D341Med (cell line): ENCODE results near the gene ADCY9.
"Not testable (repeated sequence)": the region's sequence is repeated elsewhere in the genome, so short reads cannot be mapped to it uniquely, and the experiment has no call there.

Experiments
- DNase-seq: peaks from one replicate; pipeline ENCODE4 v3.0.0; 2012; ENCODE audit warnings: low spot score

The ADCY9 gene

DNA sequence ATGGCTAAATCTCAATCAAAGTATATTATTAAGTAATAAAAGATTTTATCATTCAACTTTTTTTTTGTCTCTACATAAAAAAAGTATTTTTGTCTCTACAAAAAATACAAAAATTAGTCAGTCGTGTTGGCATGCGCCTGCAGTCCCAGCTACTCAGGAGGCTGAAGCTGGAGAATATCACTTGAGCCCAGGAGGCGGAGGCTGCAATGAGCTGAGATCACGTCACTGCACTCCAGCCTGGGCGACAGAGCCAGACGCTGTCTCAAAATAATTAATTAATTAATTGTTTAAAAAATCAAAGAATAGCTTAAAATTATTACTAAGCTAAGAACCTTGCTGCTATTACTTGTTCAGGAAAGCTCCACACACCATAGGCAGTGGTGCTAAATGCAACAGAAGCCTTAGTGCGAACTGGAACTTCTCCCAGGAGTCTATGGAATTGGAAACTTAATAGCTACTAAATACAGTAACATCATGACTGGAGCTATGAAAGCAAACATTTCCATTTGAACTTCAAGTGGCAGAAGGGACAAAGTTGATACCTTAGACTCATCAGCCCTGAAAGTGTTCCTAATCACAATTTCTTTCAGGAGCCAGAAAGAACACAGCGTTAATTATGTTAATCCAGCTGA, 22.6 kb downstream of the ADCY9 start:
- no peak for DNase-seq

- no peak for DNase-seq
These were observed 23.5 kb downstream of the ADCY9 start for GRCh38 chr16:4092547-4093265.

DNA sequence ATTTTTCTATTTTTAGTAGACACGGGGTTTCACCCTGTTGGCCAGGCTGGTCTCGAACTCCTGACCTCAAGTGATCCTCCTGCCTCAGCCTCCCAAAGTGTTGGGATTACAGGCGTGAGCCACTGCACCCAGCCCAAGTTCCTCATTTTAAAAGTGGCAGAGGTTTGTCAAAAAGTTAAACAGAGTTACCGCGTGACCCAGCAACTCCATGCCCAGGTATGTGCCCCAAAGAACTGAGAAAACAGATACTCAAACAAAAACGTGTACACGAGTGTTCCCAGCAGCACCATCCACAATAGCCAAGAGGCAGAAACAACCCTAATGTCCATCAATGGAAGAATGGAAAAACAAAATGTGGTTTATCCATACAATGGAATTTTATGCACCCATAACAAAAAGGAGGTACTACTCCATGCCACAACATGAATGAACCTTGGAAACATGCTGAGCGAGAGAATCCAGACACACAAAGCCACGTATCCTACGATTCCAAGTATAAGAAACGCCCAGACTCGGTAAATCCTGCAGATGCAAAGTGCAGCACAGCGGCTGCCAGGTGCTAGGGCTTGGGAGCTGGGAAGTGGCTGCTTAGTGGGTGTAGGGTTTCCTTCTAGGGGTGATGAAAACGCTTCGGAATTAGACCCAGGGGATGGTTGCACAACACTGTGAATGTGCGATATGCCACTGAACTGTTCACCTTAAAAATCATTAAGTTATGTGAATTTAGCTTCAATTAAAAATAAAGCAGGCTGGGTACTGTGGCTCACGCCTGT, 24.8 kb downstream of the ADCY9 start:
- no peak for DNase-seq

DNA sequence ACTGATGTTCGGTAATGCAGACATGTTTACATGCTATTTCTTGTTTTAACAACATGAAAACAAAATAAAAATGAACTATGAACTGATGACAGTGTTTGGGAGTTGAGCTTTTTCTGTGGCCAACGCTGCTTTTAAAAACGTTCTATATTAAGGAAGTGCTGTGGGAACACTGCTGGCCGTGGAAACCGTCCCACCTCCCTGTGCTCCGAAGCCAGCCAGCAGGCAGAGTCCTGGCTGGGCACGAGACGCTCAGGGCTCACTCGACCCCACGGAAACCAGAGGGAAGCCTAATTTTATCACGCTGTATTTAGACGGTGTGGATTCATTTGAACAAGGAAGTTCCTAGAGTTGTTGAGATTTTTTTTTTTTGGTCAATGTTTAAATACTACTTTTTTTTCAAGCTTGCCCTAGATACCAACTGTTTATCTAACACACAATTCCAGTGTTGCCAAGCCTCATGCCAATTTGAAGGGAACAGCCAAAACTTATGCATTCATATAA, 25.8 kb downstream of the ADCY9 start:
- no peak for DNase-seq

GRCh38 chr16:4089811-4090301, 26.4 kb downstream of the ADCY9 start:
- DNase-seq, result no peak

DNA sequence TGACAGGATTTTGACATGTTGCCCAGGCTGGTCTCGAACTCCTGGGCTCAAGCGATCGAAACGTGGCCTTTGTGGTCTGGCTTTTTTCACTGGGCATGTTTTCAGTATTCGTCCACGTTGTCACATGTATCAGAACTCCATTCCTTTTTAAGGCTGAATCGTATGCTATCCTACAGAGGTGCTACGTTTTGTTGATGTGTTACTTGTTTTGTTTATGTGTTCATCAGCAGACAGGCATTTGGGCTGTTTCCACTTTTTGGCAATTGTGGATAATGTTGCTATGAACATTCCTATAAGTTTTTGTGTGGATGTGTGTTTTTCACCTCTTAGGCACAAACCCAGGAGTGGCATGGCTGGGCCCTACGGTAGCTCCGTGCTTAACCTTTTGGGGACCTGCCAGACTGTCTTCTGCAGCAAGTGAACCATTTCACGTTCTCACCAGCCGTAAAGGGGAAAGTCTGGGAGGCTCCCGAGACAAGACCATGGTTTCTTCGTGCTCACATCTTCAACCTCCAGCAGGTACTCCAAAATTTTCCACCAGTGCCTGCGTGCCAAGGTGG, 26.9 kb downstream of the ADCY9 start:
- DNase-seq, result no peak

GRCh38 chr16:4087990-4088577, 28.2 kb downstream of the ADCY9 start:
- no peak for DNase-seq

GRCh38 chr16:4087099-4087885, 28.9 kb downstream of the ADCY9 start:
- no peak for DNase-seq

DNA sequence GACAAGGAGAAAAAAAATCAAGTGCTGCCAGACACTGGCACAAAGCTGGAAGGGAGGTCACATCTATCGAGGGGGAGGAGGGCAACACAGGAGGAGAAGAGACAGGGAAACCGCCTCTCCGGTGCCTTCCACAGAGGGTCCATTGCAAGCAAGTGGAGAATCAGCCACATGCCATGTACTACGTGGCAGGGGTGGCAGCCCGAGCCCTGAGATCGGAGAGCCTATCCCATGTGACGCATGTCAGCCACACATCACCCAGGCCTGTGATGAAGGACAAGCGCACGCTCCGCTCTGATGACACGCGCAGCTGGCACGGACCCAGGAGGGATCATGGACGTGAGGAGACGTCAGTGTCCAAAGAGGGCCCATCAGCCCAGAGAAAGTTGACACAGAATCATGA, 30.1 kb downstream of the ADCY9 start:
- DNase-seq, result no peak

- DNase-seq, result no peak
These were observed 30.8 kb downstream of the ADCY9 start for GRCh38 chr16:4085405-4085970.

GRCh38 chr16:4083347-4083870, 32.8 kb downstream of the ADCY9 start:
- DNase-seq, result no peak

- no peak for DNase-seq
These were observed 33.7 kb downstream of the ADCY9 start for GRCh38 chr16:4082474-4083044.

DNA sequence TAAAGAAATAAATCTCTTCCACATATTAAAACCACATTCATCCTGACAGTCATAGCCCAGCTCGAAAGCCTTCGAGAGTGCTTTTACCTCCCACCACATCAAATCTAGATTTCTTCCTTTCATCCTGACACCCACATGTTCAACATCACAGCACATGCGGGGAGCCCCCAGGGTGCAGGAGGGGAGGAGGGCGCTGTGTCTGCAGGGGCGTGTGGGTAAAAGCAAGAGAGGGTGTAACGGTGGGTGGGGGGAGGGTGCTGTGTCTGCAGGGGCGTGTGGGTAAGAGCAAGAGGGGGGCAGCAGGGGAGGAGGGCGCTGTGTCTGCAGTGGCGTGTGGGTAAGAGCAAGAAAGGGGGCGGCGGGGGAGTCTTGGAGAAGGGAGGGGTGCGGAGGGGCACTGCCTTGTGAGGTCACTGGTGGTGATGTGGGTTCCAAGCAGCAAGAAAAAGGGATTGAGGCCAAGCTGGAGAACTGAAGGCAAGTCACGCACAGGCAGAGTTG, 34.7 kb downstream of the ADCY9 start:
- no peak for DNase-seq

- no peak for DNase-seq
These were observed 35.2 kb downstream of the ADCY9 start for GRCh38 chr16:4081047-4081446.

DNA sequence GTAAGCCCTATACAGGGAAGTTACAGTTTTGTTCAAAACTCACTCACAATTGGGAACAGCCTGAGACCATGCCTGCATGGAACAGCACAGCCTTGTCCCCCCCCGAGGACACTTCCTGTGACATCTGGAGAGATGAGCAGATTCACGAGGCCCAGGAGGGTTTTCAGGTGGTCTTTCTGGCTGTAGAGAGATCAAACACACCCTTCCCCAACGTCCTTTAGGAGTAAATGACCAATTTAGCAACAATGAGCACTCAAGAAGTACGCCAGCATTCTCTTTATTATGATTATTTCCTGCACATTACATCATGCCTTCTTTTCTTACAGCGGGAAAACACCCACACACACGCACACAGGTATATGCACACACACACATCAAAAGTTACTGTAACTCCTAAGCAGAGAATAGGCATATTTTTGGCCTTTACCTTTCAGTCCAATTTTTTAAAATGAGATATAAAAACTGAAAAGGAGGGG, 39.0 kb downstream of the ADCY9 start:
- DNase-seq, result no peak

- no peak for DNase-seq
These were observed 40.7 kb downstream of the ADCY9 start for GRCh38 chr16:4075534-4075933.

DNA sequence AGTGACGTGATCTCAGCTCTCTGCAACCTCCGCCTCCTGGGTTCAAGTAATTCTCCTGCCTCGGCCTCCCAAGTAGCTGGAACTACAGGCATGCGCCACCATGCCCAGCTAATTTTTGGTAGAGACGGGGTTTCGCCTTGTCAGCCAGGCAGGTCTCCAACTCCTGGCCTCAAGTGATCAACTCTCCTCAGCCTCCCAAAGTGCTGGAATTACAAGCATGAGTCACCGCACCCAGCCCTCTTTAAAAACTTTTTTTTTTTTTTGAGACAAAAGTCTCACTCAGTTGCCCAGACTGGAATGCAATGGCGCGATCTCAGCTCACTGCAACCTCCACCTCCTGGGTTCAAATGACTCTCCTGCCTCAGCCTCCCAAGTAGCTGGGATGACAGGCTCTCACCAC, 43.1 kb downstream of the ADCY9 start:
- not testable (repeated sequence) for DNase-seq

DNA sequence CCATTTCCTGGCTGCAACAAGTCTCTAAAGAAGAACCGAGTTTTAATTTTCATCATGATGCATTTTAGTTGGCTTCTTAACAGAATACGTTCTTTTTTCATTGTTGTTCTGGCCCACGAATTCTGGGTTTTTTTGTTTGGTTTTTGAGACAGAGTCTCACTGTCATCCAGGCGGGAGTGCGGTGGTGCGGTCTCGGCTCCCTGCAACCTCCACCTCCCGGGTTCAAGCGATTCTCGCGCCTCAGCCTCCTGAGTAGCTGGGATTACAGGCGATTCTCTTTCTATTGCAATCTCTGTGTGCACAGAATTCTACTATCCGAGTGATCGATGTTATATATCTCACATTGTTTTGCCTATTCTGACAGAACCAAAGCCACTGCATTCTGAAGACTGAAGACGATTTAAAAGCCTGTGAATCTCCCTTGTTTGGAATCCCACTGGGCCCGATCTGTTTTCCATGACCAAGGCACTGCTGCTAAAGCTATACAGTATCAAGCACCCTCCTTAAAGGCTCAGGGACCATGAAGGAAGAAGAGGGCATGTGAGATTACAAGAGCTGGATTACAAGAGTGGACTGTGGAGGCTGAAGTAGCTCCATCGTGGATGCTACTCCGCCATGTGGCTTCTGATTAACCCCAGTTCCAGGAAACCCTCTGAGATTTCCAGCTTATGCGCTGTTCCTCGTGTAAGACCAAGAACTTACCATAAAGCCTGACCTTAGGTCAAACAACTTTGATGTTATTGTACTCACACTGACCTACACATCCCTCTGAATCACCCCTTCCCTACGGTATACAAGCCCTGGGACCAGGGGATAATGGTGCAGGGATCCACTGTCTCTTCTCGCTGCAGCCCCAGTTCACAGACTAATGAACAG, 44.3 kb downstream of the ADCY9 start:
- no peak for DNase-seq

DNA sequence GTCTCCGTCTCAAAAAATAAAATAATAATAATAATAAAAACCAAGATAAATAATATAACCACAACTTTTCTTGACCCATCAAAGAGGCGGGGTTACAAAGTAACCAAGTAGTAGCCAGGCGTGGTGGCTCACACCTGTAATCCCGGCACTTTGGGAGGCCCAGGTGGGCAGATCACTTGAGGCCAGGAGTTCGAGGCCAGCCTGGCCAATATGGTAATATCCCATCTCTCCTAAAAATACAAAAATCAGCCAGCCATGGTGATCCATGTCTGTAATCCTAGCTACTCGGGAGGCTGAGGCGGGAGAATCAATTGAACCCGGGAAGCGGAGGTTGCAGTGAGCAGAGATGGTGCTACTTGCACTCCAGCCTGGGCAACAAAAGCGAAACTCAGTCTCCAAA, 45.3 kb downstream of the ADCY9 start:
- DNase-seq, result no peak
